Stomach (tissue), 9 donors: Measurements from ENCODE around the gene ZBTB44. TPM values are rescaled to one million over a fixed set of nuclear protein-coding genes. Genes with fewer than 3 reads are reported as not detected.

ENCODE experiments used
- DNase-seq, 2 donors: peaks; one replicate each; pipeline versions ENCODE4 v3.0.0 to v3.0.0-alpha.2; 2013 to 2019
- H3K27ac ChIP-seq, 5 donors: fragments of 200-600 bp in 4 of 5; sonication (generic) in 4 of 5; one replicate each; pipeline ENCODE4 v1.5.1; 2013 to 2019; ENCODE audit warnings: mild to moderate bottlenecking in 1 of 5, moderate library complexity in 1 of 5
- H3K27me3 ChIP-seq, 3 donors: fragments of 200-600 bp; sonication (generic); one replicate each; pipeline ENCODE4 v1.5.1; 2017 to 2019; ENCODE audit warnings: mixed run types in 1 of 3
- H3K36me3 ChIP-seq, 4 donors: fragments of 200-600 bp; sonication (generic); 1 replicate in 3 of 4; 2 replicates in 1 of 4; pipeline ENCODE4 v1.5.1; 2016 to 2019
- H3K4me1 ChIP-seq, 4 donors: fragments of 200-600 bp; sonication (generic); one replicate each; pipeline ENCODE4 v1.5.1; 2016 to 2019
- H3K4me3 ChIP-seq, 4 donors: fragments of 200-600 bp; sonication (generic) in 3 of 4; one replicate each; pipeline ENCODE4 v1.5.1; 2016 to 2019; ENCODE audit warnings: mild to moderate bottlenecking in 1 of 4
- H3K9me3 ChIP-seq, 4 donors: fragments of 200-600 bp; sonication (generic); one replicate each; pipeline ENCODE4 v1.5.1; 2016 to 2019
- CTCF ChIP-seq, 7 experiments: fragments of 450-650 bp in 4 of 7; fragments of 200-600 bp in 3 of 7; sonication (generic) in 3 of 7; IDR thresholded peaks; one replicate each; pipeline ENCODE4 v1.5.1; 2016 to 2019; ENCODE audit warnings: antibody characterized with exemption in 7 of 7, control low read depth in 2 of 7, mild to moderate bottlenecking in 1 of 7
- EP300 ChIP-seq: sonication (generic); formaldehyde crosslinking; IDR thresholded peaks from one replicate; pipeline ENCODE4 v1.6.1; 2017; ENCODE audit warnings: antibody characterized with exemption
- POLR2A ChIP-seq, 4 donors: fragments of 450-650 bp; IDR thresholded peaks; one replicate each; pipeline ENCODE4 v1.6.1; 2016; ENCODE audit warnings: antibody characterized with exemption in 4 of 4, control low read depth in 2 of 4, mild to moderate bottlenecking in 1 of 4, moderate library complexity in 1 of 4
- POLR2AphosphoS5 ChIP-seq, 3 donors: sonication (generic); formaldehyde crosslinking; IDR thresholded peaks; one replicate each; pipeline ENCODE4 v1.6.1; 2016; ENCODE audit warnings: antibody characterized with exemption in 3 of 3
- WGBS, 5 donors: extraction: QIAGEN DNeasy Blood & Tissue Kit in 3 of 5; methylation state at CpG; one replicate each; pipeline versions ENCODE4 v1.1.5 to v1.1.7; 2013 to 2018; 5-methylcytosine and 5-hydroxymethylcytosine counted together
- intact Hi-C: fragments of 100-400 bp; cut with DNase I; formaldehyde crosslinking; loops from one replicate; pipeline ENCODE4 v1.15.1; 2023; ENCODE audit warnings: low total_unique reads
- polyA plus RNA-seq, 3 donors: library from polyadenylated mRNA; stranded (reverse); fragments of 200-250 nt; gene quantifications; one replicate each; pipeline ENCODE4 v1.2.3, GENCODE V29; 2013
- total RNA-seq, 5 donors: library from RNA; depleted of rRNA; stranded (reverse); fragments of >200 nt; gene quantifications; one replicate each; pipeline versions ENCODE4 v1.1.0 to v1.2.3, GENCODE V29; 2014 to 2016
- donor health status: healthy with polysubstance abuse.
- donor health status: Bipolar disorder and iron deficiency.
- donor health status: healthy.

The ZBTB44 gene
- total and polyA plus RNA-seq, 8 donors = 8.4 to 123 (median 35.9) TPM

GRCh38 chr11:130323452-130324450 lies 9.0 kb upstream of the ZBTB44 start:
- H3K4me1 ChIP-seq = peaks cover 0 to 1% (median 0%) of the 10 kb centered on the region in 4 donors
- H3K27ac ChIP-seq = no peak overlapping the region
- no peaks in the 10 kb centered on the region for H3K36me3 ChIP-seq
- intact Hi-C loops = no loop called here
- TF ChIP-seq CTCF (IDR thresholded peaks at IDR 0.05) (no peak), EP300 (no peak), POLR2AphosphoS5 (IDR thresholded peaks at IDR 0.05) (no peak), POLR2A (IDR thresholded peaks at IDR 0.05) (no peak)
- DNase-seq = no peak
- H3K9me3 ChIP-seq = peaks cover 0 to 17% (median 8%) of the 10 kb centered on the region in 4 donors
- 64 to 73% (median 69%) methylated on average over 7 of the region's 7 CpGs for WGBS, 5 donors
- no peak overlapping the region for H3K4me3 ChIP-seq
- H3K27me3 ChIP-seq = no peaks in the 10 kb centered on the region

GRCh38 chr11:130322126-130322525 lies 7.4 kb upstream of the ZBTB44 start:
- 83 to 92% (median 90%) methylated on average over 5 of the region's 5 CpGs for WGBS, 5 donors
- no peak for DNase-seq
- intact Hi-C loops = no loop called here

GRCh38 chr11:130318031-130318673 lies 3.4 kb upstream of the ZBTB44 start:
- Histone ChIP-seq H3K27me3 (no peaks in the 10 kb centered on the region), H3K4me1 (peaks cover 0 to 12% (median 8%) of the 10 kb centered on the region in 4 donors), H3K36me3 (no peaks in the 10 kb centered on the region), H3K4me3 (no peak overlapping the region), H3K27ac (no peak overlapping the region), H3K9me3 (peaks cover 0 to 17% (median 8%) of the 10 kb centered on the region in 4 donors)
- 46 to 69% (median 48%) methylated on average over 4 of the region's 4 CpGs for WGBS, 5 donors
- intact Hi-C loops = no loop called here
- TF ChIP-seq POLR2A (IDR thresholded peaks at IDR 0.05) = no peak
- no peak for TF ChIP-seq POLR2AphosphoS5 (IDR thresholded peaks at IDR 0.05)
- TF ChIP-seq CTCF (IDR thresholded peaks at IDR 0.05) = no peak
- no peak for TF ChIP-seq EP300
- DNase-seq = peak in 1 of 2 donors; percentile 5

More at GRCh38 chr11:130322126-130322525, 7.4 kb upstream of the ZBTB44 start:
- Histone ChIP-seq H3K4me3 (no peak overlapping the region), H3K27ac (no peak overlapping the region), H3K36me3 (no peaks in the 10 kb centered on the region), H3K9me3 (peaks cover 0 to 17% (median 8%) of the 10 kb centered on the region in 4 donors), H3K27me3 (no peaks in the 10 kb centered on the region), H3K4me1 (peaks cover 0 to 3% (median 0%) of the 10 kb centered on the region in 4 donors)
- TF ChIP-seq POLR2A (IDR thresholded peaks at IDR 0.05) = no peak

GRCh38 chr11:130315354-130315970 lies 745 bp upstream of the ZBTB44 start:
- Histone ChIP-seq H3K9me3 (no peaks in the 10 kb centered on the region), H3K4me3 (peak overlapping the region; percentile 70 to 86 (median 76)), H3K27me3 (no peaks in the 10 kb centered on the region), H3K36me3 (no peaks in the 10 kb centered on the region), H3K27ac (peak overlapping the region; percentile 90 to 99 (median 96)), H3K4me1 (peaks cover 11 to 39% (median 28%) of the 10 kb centered on the region in 4 donors)
- intact Hi-C loops = no loop called here
- DNase-seq = peak; percentile 48 to 78
- TF ChIP-seq POLR2AphosphoS5 (IDR thresholded peaks at IDR 0.05) = no peak
- no peak for TF ChIP-seq EP300
- 17 to 42% (median 23%) methylated on average over 37 to 38 of the region's 38 CpGs for WGBS, 5 donors
